Measurements from ENCODE around the gene CTBP1.
A peak's percentile ranks its signal among the peaks of the same experiment; 100 is the strongest.

CTBP1 gene

DNA sequence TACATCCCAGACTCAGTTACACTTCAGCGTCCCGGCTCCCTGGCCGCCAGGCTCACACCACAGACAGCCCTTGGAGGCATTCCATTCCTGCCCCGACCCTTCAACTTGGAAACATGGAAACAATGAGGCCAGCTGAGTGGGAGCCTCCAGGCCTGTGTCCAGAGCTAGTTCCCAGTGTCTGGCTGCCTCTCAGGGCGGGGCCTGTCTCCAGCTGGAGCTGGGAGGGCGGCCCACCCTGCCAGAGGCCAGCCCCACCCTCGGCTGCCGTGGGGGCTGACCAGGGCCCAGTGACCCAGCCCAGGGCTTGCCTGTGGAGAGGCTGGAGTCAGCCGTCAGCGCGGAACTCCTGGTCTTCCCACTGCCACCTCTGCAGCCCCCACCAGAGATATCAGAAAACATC is 39.1 kb downstream of the CTBP1 start:
- no peak for DNase-seq (ENCODE audit: low read depth)

DNA sequence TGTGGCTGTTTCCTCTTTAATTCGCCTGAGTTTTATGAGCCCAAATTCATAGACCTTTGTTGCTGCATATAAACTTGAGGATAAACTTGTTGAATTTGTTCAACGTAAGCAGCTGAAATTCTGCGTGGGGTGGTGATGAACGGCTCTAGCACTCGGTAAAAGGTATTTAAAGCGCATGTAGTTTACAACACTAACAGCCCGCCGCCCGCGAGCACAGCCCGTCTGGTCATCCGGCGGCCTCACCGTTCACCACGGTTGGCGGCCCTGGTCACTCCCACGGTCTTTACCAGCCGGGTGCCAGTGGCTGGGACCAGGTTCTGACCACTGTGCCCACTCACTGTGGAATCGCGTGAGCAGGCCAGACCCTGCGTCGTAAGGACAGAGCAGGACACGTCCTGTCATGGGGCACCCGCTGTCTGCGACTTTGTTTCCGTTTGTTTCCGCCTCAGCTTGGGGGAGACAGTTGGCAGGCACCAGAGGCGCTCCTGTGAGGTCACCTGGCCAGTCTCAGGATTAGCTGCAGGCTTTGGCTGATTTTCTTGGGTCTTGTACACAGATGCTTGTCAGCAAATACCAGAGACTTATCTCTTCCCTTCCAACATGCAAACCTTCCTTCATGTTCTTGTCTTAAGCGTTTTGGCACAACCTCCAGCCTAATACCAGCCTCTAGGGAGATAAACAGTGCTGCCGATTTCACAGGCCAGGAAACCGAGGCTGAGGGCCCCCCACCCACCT is 39.8 kb downstream of the CTBP1 start:
- no peak for DNase-seq (ENCODE audit: low read depth)

DNA sequence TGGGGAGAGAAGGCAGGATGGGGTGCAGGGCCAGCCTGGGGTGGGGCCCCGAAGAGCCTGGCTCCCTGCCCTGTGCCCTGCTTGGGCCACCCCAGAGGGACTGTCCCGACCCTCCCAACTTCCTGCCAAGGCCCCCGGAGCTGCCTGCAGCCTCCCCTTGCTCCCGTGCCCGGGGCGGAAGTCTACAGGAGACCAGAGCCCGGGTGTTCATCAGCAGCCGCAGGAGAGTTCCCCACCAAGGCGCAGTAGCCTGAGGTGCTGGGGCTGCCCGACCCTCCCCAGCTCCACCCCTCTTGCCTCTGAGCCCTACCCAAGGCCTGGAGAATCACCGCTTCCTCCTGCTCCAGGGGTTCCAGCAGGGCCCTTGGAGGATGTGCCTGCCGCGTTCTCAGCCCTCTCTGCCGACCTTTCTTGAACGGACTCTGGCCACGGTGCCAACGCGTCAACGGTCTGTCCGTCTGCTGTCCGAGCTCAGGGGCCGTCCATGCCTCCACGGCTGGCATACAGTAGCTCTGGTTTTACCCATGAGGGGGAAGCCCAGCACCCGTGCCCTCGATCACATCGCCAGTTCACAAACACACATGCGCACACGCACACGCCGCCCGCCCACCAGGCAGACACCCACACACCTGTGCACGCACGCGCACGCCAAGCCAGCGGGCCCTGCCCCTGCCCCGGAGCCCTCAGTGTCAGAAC is 40.5 kb downstream of the CTBP1 start:
- no peak for DNase-seq (ENCODE audit: low read depth)

DNA sequence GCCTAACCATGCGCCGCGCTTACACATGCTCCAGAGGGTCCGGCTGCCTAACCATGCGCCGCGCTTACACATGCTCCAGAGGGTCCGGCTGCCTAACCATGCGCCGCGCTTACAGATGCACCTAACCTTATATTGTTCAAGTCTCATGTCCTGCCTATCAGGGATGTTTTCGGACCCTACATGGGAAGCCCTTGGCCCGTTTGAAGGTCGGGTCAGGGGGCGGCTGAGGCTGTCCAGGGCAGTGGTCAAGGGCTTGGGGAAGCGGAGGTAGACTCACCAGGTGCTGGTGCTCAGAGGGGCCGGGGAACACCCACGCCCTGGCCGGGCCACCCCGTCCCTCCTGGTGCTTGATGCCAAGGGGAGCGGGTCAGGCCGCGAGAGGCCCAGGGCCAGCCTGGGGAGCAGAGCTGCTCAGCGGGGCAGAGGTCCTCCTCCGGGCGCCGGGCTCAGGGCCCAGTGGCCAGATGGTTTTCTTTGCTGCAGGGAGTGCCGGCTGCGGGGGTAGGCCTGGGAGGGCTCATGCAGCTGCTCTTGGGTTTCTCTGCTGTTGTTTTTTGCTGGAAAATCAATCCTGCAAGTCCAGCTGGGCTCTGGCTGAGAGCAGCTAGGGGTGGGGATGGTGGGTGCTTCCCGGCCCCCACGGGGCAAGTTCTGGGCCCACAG is 41.2 kb downstream of the CTBP1 start:
- no peak for DNase-seq (ENCODE audit: low read depth)

DNA sequence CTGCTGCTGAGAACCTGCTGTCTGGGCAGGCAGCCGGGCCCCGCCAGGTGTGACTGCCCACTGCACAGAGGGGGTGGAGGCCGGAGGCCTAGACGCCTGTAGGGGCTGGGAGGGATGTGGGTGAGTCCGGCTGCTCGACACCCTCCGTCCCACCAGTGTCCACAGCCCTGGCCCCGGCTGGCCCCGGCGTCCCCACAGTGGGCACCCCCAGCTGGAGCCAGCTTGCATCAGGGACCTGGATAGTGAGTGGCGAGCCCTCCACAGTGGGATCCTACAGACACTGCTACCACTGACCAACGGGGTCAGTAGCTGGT is 41.8 kb downstream of the CTBP1 start:
- no peak for DNase-seq (ENCODE audit: low read depth)

DNA sequence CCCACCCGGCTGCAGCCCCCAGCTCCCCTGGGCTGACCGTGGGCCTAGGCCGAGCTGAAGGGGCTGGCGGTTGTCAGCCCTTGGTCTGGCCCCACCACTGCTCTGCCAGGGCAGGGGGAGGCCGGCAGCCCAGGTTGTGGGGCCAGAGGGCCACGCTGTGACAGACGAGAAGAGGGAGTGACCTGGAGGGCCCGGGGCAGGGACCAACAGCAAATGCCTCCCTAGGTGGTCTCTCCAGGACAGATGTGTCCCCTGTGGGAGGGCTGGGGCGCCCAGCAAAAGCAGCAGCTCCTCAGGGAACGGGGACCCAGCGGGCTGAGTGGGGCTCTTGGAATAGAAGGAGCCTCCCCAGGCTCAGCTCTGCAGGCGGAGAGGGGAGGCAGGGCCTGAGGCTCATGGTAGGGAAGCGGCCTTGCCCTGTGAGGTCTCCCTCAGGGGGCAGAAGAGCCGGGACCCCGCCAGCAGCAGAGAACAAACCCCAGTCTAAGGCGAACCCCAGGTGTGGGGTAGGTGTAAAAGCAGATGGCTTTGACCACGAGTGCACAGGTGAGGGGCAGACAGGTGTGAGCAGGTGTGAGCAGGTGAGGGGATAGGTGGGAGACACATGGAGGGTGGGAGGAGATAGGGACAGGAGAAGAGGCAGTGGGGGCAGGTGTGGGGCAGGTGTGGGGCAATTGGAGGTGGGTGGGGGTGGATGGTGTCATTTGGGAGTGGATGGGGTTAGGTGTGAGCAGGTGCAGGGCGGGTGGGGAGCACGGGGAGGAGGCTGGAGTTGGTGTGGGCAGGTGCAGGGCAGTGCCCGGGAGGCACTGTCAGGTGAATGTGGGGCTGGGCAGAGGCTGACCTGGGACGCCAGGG is 42.4 kb downstream of the CTBP1 start:
- DNase-seq (ENCODE audit: low read depth): no peak

DNA sequence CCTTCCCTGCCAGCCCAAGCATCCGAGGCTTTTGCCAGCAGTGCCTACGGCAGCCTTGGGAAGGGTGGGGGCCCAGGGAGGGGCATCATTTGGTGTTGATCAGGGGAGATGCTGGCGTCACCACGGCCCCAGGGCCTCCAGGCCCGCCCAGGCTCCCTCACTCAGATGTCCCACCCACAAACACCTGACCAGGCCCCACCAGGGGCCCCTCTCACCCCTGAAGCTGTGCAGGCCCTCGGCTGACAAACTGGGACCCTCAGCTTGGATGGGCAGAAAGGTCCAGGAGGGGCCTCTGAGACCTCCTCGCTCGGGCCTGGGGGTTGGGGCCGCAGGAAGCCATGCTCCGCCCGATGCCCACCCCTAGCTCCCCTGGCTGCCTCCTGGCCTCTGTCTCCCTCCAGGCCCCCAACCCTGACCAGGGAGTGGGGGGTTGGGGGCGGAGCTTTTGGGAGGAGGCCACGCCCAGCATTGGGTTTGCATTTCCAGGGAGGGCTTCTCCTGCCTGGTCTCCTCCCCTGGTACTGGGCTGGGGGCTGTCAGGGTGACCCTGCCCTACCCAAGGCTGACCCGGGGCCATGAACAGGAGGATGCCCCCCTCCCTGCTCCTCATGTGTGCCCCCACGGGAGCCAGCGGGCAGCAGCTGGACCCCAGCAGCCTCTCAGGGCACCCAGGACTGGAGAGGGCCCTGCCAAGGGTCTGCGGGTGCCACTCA is 43.2 kb downstream of the CTBP1 start:
- no peak for DNase-seq (ENCODE audit: low read depth)

DNA sequence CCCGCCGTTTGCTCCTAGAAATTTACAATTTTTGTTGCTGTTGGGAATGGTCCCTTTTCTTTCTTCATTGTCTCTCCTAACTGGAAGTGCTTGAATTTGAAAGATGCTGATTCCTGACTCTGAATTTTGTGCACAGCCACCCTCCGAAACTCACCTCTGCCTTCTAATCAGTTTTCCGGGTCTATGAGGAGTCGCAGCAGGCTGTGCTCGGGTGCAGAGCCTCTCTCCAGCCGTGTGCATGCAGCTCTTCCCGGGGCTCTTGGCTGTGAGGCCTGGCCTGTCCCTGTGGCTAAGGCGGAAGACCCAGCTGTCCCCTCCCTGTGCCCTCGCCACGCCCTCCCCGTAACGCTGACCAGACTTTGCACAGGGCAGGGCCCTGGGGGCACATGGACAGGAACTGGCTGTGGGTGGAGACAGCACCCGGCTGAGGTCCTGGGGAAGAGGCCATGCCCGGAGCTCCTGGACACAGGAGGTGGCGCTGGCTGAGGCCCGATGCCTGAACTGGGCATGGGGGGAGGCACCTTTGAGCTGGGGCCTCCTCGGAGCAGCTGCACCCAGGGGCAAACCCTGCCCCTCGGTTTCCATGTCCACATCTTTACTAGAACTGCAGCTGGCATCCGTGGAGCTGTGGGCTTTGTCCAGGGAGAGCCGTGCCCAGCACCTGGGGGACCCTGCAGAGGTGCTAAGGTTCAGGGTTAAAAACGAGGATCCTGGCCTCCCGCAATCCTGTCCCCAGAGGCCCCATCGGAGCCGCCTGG is 43.9 kb downstream of the CTBP1 start:
- no peak for DNase-seq (ENCODE audit: low read depth)

DNA sequence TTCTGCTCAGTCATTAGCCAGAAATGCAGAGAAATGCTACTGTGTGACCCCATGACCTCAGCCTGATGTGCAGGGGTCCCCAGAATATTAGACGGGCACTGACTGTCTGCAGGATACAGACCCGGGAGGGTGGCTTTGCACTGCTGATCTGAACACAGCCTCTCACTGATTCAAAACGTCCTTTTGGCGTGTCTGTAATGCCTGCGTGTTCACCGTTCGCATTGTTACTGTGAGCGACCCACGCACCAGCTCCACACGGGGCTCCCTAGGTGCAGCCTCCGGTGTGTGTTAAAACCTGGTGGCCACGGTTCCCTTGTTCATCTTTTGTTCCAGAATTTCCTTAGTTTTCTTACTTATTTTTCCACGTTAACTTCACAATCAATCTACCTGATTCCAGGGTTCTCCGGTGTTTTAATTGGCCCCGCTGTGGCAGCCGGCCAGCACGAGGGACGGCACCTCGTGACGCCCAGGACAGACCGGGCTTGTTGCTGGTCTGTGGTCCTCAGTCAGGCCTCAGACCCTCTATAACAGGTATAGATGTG is 44.6 kb downstream of the CTBP1 start:
- no peak for DNase-seq (ENCODE audit: low read depth)

DNA sequence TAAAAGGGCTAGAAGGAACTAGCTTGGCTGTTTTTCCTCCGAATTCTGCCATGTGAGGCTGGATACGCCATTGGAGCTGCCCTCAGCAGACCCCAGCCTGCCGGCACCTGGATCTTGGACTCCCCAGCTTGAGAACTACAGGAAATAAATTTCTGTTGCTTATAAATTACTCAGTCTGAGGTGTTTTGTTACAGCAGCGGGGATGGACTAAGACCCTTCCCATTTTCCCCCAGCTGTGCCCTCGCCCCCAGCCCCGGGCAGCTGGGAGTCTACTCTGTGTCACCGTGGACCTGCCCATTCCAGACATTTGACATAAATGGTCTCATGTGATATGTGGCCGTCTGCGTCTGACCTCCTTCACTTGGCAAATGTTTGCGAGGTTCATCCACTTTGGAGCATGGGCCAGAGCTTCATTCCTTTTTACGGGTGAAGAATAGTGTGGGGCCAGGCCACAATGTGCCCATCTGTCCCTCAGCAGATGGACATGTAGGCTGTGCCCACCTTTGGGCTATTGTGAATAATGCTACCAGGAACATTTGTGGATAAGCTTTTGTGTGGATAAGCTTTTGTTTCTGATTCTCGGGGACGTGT is 45.8 kb downstream of the CTBP1 start:
- DNase-seq (ENCODE audit: low read depth): no peak

DNA sequence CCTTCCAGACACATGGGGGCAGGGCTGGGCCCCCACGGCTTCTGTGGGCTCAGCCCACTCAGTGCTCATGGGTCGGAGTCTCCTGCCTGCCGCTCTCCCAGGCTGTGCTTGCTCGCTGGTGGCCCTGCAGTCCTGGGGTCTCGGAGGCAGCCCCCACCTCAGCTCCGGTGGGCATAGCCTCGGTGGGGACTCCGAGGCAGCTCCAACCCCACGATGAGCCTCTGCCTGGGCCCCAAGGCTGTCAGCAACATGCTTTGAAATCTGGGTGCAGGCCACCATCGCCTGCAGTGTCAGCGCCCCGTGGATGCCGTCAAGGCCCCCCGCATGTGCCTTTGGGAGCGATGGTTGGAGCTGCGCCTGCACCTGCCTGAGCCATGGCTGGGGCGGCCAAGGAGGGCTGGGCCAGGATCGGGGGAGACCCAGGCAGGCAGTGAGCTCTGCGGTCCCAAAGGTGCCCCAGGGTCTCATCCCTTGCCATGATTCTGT is 46.4 kb downstream of the CTBP1 start:
- no peak for DNase-seq (ENCODE audit: low read depth)

DNA sequence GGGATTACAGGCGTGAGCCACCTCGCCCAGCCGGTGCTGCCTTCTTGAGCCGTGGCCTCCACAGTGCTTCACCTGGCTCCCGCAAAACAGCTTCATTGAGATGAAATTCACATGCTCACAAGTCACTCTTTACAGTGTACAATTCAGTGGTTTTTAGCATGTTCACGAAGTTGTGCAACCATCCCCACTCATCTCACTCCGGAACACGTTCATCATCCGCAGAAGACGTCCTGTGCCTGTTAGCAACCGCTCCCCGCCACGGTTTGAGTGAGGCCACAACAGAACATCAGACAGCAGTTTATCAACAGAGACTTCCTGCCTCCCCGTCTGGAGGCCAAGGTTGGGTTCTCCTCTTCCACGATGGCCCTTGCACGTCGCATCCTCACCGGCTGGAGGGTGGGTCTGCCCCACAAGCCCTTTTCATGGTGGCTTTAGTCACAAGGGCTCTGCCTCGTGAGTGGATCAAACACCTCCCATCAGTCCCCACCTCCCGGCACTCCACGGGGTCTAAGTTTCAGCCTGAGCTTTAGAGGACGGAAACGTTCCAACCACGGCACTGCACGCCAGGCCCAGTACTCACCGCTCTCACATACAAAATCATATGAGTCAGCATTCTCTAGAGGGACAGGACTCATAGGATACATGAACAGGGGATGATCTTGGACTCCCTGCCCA is 46.9 kb downstream of the CTBP1 start:
- DNase-seq (ENCODE audit: low read depth): peak; percentile 67

DNA sequence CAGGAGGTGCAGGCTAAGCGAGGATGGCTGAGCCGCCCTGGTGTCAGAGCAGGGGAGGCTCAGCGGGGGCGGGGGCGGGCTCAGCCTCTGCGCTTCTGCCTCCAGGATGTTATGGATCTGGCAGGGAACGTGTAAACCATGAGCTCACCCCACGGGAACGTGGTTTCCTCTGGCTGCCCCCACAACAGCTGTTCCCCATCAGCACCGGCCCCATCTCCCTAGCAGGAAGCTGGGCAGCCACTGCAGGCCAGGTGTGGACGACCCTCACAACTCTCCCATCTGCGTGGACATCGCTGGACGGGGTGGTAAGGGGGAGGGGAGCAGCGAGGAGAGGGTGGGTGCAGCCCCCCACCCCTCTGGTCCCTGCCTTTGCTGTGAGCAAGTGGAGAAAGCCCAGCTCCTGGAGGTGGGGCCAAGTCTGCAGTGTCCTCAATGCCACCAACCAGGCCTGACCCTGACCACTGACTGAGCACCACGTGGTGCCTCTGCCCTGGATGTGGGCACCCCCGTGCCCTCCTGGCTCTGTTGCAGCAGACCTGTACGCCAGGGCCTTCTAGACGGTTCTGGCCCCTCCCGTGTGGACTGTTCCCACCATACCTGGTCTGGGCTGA is 48.4 kb downstream of the CTBP1 start:
- DNase-seq (ENCODE audit: low read depth): no peak

DNA sequence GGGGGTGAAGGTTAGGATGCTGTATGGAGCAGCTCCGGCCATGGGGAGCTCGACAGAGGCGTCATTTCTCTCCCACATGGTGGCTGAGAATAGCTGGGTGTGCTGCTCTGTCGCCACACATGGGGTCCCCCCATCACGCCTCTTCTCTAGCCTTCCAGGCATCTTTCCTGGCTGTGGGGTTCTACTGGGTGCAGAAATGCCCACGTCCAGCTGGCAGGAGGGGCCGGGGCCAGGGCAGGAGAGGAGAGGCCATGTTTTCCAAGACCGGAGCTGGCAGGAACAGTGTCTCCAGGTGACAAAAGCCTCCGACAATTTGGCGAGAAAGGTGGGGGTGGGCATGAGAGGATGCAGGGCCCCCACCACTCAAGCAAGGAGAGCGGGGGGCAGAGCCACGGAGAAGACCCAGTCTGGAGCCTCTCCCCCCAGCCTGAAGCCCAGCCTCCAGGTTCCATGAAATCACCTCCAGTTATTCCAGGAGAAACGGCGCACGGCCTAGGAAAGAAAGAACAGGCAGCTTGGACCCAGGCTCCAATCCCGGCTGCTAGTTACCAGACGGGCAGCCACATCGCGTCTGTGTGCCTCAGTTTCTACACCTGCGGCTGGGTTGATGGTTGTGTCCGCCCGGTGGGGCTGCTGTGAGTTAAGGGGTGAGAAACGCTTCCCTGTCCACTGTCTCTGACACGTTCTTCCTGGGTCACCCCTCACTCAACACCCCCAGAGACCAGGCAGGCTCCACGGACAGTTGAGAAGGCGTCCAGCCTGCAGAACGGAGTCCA is 49.2 kb downstream of the CTBP1 start:
- no peak for DNase-seq (ENCODE audit: low read depth)

DNA sequence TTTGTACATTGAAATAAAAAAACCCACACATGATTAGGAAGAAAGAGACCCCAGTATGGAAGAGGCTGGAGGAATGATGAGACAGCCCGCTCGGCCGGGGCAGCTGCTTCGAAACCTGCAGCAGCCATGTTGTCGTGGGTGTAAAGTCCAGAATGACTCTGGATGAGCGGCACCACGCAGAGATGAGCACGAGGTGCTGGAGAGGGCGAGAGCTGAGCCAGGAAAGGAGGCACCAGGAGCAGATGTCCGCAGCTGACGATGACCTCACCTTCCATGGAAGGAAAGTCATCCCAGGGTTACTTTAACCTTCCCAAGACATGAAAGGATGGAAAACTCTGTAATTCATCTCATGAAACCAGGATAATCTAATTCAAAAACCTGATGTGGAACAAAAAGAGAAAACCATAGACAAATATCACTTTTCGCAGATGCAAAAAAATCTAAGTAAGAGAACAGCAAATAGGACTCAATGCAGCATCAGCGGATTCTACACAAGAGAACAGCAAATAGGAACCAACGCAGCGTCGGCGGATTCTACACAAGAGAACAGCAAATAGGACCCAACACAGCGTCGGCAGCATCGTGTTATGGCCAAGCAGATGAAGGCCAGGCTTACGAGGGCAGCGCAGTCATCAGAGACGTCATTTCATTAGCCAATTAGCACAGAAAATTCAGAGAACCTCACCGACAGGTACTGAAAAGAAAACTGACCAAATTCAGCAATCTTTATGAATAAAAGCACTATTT is 50.7 kb downstream of the CTBP1 start:
- DNase-seq (ENCODE audit: low read depth): no peak

DNA sequence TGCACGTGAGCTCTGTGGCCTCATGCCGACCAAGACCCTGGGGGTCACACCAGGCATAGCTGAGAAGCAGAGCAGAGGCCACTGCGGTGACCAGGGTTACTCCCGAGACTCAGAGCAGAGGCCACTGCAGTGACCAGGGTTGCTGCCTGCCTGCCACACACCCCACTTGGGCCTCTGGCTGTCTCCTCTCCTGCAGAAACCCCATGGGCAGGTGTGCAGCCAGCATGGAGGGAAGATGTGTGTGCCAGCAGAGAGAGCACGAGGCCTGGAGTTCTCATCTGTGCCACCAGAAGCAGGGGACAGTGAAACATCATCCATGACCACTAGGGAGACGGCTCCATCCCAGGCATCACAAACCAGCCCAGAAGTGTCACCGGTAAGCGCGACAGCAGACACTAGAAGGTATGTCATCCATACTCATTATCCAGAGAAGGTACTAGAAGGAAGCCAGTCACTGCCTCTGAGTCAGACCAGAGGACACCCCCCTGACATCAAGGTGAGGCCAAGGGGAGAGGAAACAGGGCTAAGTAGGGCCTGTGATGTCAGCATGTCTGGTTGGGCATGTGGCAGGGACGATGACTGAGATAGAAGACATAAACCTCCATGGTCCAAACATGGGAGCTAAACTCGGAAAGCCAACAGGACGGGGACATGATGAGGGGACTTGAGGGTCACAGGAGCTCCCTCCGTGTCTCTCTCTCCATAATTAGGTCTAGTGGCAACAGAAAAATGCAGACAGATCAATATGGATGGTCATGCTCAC is 52.3 kb downstream of the CTBP1 start:
- no peak for DNase-seq (ENCODE audit: low read depth)

DNA sequence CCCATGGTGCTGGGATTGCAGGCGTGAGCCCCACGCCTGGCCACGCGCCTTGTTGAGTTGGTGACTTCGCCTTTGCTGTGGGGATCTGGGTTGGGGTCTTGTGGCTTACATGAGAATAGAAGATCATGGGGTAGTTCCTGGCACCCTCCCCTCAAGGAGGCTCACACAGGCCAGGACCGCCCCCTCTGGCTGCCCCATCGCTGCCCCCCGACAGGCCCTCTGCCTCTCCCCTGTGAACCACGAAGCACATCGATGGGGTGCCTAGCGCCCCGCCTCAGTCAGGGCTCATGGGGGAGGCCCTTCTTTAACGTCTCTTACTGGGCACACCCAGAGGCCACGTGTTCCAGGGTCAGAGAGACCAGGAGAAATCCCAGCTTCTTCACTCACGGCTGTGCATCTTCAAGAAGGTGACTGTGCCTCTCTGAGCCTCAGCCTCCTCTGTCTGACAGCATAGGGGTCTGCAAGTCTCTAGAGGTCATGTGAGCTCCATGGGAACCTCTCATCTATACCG is 53.0 kb downstream of the CTBP1 start:
- no peak for DNase-seq (ENCODE audit: low read depth)

Measured in stimulated activated CD8-positive, alpha-beta memory T cell treated with anti-CD3 and anti-CD28 coated beads, Interleukin-12 subunit alpha, Interleukin-12 subunit beta, amount 100 ng/mL, for 4 hours (primary cell).